ENCODE results near the gene RIPOR2. TPM values are rescaled to one million over a fixed set of nuclear protein-coding genes. Genes with fewer than 3 reads are reported as not detected.
"Not testable (repeated sequence)": the region's sequence is repeated elsewhere in the genome, so short reads cannot be mapped to it uniquely, and the experiment has no call there.

The RIPOR2 gene
- total RNA-seq, 1 experiment from 2014 or later: 22.9 TPM

GRCh38 chr6:24807584-24807983, 128.2 kb downstream of the RIPOR2 start:
- no peak for DNase-seq (ENCODE audit: low read depth)

GRCh38 chr6:24802271-24803059, 133.3 kb downstream of the RIPOR2 start:
- peak; percentile 60 for DNase-seq (ENCODE audit: low read depth)

DNA sequence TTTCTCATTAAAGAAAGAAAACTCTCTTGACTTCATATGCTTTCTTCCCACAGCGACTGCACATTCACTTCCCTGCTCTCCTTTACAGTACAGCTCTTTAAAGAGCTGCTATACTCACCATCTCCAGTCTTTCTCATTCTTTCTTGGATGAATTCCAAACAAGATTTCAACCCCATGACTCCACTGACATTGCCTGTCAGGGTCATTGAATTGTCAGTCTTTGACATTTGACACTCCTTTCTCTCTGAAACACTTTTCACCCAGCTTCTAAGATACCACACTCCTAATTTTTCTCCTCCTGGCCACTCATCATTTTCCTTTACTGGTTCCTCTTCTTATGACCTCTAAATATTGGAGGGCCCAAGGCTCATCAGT, 136.2 kb downstream of the RIPOR2 start:
- DNase-seq (ENCODE audit: low read depth): peak; percentile 50

DNA sequence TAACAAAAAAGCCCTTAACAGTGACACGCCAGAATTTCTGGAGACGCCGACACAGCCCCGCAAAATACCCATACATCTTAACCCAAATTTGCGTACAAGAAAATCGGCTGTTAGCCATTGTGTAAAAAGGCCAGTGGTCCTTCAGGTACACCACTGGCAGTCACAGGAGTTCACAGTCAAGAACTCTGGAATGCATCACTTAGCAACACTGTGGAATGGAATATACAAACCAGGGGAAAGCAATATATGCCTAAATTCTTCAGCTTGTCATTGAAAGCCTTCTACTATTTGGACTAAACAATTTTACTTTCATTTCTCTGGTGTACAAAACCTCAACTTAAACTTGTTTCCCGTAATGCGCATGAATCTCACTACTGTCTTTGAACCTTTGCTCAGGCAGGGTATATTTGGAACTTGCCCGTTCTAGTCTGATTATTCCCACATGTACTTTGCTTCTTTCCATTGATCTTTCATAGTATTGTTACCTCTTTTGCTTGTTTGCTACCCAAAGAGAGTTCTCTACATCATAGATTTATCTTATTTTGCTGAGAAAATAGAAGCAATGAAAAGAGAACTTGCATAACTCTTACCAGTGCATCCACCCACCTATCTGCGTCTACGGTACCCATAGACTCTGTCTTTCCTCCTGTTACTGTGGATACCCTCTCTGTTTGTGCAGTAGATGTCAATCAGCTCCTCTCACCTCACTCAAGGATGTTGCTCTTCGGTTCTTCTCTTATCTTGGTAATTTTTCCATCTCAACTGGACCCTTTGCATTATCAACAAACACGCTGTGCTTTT, 136.8 kb downstream of the RIPOR2 start, which contains the start of gene ARMH2:
Gene ARMH2 (minus strand): TSS at position 178 of the 801 bp plus-strand sequence. CDS start 60 bp downstream, at position 118.
- no peak for DNase-seq (ENCODE audit: low read depth)

GRCh38 chr6:24797596-24798216, 138.1 kb downstream of the RIPOR2 start:
- DNase-seq (ENCODE audit: low read depth): no peak

DNA sequence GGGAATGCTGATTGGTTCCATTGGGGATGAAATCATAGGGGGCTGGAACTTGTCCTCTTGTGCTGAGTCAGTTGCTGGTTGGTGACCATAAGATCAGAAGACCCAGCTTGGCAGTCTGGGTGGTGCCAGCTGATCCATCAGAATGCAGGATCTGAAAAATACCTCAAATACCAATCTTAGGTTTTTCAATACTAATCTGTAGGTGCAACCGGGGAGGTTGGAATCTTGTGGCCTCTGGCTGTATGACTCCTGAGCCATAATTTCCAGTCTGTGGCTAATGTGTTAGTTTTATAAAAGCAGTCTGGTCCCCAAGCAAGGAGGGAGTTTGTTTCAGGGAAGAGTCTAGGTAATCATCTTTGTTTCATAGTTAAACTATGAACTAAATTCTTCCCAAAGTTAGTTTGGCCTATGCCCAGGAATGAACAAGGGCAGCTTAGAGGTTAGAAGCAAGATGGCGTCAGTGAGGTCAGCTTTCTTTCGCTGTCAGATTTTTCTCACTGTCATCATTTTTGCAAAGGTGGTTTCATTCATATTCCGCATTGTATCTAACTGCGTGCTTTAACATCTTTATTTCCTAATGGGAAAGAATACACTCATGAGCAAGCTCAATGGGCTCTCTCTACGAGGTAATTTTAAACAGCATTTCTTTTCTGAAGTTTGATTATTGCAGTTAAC, 139.0 kb downstream of the RIPOR2 start:
- DNase-seq (ENCODE audit: low read depth): peak; percentile 64

- DNase-seq (ENCODE audit: low read depth): no peak
Observed at GRCh38 chr6:24795106-24795505, 140.7 kb downstream of the RIPOR2 start.

DNA sequence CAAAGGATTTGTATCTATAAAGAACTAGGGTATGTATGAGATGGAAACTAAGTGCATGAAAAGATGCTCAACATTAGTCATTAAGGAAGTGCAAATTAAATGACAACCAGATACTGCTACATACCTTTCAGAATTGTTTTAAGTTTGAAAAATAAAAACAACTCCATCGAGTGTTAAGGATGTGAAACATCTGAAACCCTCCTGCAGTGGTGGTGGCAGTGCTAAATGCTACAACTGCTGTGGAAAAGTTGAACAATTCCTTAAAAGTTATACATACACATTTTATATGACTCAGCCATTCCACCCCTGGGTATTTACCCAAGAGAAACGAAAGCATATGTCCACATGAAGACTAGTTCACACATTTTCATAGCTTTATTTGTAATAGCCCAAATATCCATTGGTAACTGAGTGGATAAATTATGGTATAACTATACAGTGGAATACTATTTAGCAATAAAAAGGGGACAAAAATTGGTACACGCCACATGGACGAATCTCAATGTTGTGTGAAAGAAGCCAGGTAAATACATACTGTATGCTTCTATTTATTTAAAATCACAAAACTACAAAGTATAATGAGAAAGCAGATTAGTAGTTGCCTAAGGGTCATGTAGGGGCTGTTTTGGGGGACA, 147.6 kb downstream of the RIPOR2 start:
- no peak for DNase-seq (ENCODE audit: low read depth)

DNA sequence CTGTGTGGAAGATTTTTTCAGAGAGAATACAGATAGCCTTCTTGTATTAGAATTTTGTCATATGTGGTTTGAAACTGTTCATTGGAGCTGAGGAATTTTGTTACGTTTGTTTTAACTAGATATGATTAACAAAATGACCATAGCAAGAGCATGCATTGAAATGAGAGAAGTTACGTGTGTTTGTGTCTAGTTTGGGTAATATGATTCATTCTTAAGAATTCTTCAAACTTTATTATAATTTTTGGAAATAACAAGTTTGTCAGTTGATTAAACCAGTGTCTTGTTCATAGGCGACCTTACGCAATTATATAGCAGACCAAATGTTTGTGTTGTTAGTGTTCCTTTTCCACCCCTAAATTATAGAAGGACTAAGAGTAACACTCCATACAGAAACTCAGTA, 155.6 kb downstream of the RIPOR2 start:
- no peak for DNase-seq (ENCODE audit: low read depth)

GRCh38 chr6:24779416-24780016, 156.2 kb downstream of the RIPOR2 start:
- DNase-seq (ENCODE audit: low read depth): no peak

DNA sequence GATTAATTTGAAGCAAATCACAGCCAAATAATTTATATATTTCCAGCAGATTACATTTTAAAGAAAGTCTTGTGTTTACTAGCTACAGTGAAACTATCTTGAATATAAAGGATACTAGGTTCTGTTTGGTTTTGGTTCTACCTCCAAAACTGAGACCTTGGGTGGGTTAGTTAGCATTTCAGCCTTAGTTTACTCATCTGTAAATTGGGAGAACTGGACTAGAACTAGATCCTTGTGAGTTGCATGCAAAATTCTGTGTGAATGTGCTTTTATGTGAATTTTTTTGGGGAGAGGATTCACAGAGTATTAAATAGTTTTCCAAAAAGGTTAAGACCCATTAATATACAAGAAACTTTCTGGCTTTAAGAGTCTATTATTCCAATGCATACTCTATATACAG, 156.9 kb downstream of the RIPOR2 start:
- DNase-seq (ENCODE audit: low read depth): no peak

DNA sequence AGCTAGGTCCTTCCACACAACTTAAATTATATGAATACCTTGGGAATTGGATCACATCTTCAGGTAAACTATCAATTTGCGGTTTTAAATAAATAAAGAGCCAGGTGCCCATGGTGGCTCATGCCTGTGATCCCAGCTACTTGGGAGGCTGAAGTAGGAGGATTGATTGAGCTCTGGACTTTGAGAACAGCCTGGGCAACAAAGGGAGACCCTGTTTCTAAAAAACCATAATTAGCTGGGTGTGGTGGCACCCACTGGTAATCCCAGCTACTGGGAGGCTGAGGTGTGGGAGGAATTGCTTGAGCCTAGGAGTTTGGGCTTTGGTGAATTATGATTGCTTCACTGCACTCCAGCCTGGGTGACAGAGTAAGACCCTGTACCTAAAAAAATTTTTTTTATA, 157.6 kb downstream of the RIPOR2 start:
- no peak for DNase-seq (ENCODE audit: low read depth)

DNA sequence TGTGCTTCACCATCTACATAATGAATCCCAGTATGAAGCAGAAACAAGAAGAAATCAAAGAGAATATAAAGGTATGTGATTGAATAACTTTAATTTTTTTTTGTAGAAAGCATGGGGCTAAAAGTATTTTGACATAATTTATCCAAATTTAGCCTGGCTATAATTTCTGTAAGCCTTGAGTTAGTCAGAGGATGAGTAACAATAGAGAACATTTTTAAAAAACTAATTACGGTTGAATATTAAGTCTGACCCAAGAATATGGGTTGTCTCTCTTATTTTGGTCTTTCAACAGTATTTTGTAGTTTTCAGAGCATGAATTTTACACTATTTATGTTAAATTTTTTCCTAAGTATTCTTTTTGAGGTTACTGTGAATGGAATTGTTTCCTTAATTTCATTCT, 158.5 kb downstream of the RIPOR2 start:
- no peak for DNase-seq (ENCODE audit: low read depth)

GRCh38 chr6:24775520-24776058, 160.2 kb downstream of the RIPOR2 start:
- DNase-seq (ENCODE audit: low read depth): peak; percentile 75

GRCh38 chr6:24774696-24775519, 160.9 kb downstream of the RIPOR2 start, which contains the start of gene GMNN:
GMNN (plus strand) TSS chr6:24774937; CDS start chr6:24777247, 2,310 bp downstream.
- DNase-seq (ENCODE audit: low read depth): peak; percentile 97

GRCh38 chr6:24768361-24768760, 167.4 kb downstream of the RIPOR2 start:
- DNase-seq (ENCODE audit: low read depth): peak; percentile 73

- peak; percentile 67 for DNase-seq (ENCODE audit: low read depth)
Observed at GRCh38 chr6:24766680-24767462, 168.9 kb downstream of the RIPOR2 start.

DNA sequence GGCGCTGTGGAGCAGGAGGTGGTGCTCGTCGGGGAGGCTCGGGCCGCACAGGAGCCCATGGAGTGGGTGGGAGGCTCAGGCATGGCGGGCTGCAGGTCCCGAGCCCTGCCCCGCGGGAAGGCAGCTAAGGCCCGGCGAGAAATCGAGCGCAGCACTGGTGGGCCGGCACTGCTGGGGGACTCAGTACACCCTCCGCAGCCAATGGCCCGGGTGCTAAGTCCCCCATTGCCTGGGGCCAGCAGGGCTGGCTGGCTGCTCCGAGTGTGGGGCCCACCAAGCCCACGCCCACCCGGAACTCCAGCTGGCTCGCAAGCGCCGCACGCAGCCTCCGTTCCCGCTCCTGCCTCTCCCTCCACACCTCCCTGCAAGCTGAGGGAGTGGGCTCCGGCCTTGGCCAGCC, 169.8 kb downstream of the RIPOR2 start:
- DNase-seq (ENCODE audit: low read depth): not testable (repeated sequence)

Measured in M059J (cell line).